Measurements from ENCODE around the gene MAN1A2.

Gene MAN1A2

DNA sequence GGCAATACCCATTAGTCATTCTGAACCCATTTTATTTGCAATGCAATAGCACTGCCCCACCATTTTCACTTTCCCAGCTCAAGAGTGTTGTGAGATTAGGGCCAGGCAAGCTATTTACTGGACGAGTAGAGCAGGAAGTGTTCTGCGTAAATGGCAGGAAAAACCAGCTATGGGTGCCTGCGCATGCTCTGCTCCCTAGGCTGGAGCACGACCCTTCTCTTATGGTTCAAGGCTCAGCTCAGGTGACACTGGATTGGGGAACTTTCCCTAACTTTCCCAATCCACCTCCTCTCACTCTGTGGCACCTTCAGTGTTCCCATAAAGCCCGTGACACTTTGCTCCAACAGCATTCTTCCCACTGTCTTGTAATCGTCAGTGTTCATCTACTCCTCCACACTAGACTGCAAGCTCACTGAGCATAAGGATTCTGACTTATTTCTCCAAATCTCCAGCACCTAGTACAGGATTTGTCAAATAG is 3.6 kb upstream of the MAN1A2 start:
- H3K4me3 ChIP-seq (ENCODE audit: low read depth, low read length) = no peak overlapping the region
- 0 out of 2 replicates have a peak, but pooled peaks cover 3% of the 10 kb centered on the region for H3K9me3 ChIP-seq (ENCODE audit: control insufficient read depth, insufficient read depth, low read length)
- H3K27me3 ChIP-seq (ENCODE audit: control insufficient read depth, insufficient read depth, low read length) = peaks cover 13% of the 10 kb centered on the region
- no peaks in the 10 kb centered on the region for H3K36me3 ChIP-seq (ENCODE audit: control insufficient read depth, insufficient read depth, low read length)
- no peak overlapping the region for H3K27ac ChIP-seq (ENCODE audit: low read depth, low read length)
- no peak overlapping the region for H3K9ac ChIP-seq (ENCODE audit: low read depth, low read length)
- H3K4me1 ChIP-seq (ENCODE audit: control insufficient read depth, insufficient read depth, low read length) = peaks cover 27% of the 10 kb centered on the region

DNA sequence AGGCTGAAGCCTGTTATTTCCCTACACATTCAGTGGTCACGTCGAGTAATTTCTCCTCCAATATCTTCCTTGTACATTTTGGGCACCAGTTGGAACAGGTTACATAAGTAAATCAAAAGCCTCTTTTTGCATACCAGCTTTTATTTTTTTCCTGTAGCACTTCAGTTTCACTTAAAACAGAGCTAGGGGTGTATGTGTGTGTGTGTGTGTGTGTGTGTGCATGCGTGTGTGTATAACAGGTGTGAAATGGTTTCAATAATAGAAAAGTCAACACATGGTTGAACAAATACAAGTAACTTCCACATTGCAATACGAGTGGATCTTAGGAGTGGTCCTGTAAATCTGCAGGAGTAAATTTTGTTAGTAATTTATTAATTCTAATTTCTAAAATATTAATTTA is 3.0 kb upstream of the MAN1A2 start:
- Histone ChIP-seq H3K27me3 (ENCODE audit: control insufficient read depth, insufficient read depth, low read length) (peaks cover 13% of the 10 kb centered on the region), H3K9me3 (ENCODE audit: control insufficient read depth, insufficient read depth, low read length) (no peaks in the 10 kb centered on the region), H3K4me1 (ENCODE audit: control insufficient read depth, insufficient read depth, low read length) (peaks cover 28% of the 10 kb centered on the region), H3K9ac (ENCODE audit: low read depth, low read length) (no peak overlapping the region), H3K36me3 (ENCODE audit: control insufficient read depth, insufficient read depth, low read length) (no peaks in the 10 kb centered on the region), H3K27ac (ENCODE audit: low read depth, low read length) (no peak overlapping the region), H3K4me3 (ENCODE audit: low read depth, low read length) (no peak overlapping the region)

DNA sequence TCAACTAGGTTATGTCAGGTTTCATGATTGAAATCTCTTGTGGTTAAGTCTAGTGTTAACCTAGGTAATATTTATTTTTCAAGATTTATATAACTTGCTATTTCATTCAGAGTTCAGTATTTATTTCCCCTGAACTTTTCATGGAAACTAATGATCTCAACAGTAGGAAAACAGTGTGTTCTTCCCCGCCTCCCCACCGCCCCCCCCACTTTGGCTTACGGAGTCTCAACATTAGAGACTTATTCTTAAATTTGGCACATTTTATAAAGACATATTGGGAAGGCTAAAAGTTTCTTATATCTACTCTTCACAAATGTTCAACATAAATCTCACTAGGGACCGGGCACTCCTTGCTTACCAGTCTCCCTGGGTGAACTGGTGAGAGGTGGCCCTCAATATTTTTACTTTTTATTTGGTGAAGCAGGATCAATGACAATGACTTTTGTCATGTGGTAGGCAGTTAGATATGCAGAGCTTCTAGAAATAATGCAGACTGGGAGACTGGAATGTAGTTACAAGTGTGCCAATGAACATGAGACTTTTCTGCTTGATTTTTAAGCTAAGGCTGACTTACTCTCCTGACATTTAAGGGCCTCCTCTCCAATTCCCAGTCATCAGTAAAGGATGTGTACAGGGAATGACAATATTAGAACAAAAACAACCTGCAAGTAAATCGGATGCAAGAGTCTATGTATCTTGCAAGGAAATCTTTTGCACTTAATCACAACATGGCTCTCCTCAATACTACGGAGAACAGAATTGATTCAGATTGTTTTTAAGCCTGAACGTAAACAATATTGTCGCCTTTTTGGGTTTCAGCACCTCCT is 1.7 kb upstream of the MAN1A2 start:
- Histone ChIP-seq H3K9ac (ENCODE audit: low read depth, low read length) (peak overlapping the region; percentile 76; the same call in 1 of the 2 replicates), H3K9me3 (ENCODE audit: control insufficient read depth, insufficient read depth, low read length) (no peaks in the 10 kb centered on the region), H3K4me3 (ENCODE audit: low read depth, low read length) (peak overlapping the region; percentile 85), H3K36me3 (ENCODE audit: control insufficient read depth, insufficient read depth, low read length) (no peaks in the 10 kb centered on the region), H3K27me3 (ENCODE audit: control insufficient read depth, insufficient read depth, low read length) (peaks cover 13% of the 10 kb centered on the region), H3K27ac (ENCODE audit: low read depth, low read length) (no peak overlapping the region), H3K4me1 (ENCODE audit: control insufficient read depth, insufficient read depth, low read length) (peaks cover 38% of the 10 kb centered on the region)

DNA sequence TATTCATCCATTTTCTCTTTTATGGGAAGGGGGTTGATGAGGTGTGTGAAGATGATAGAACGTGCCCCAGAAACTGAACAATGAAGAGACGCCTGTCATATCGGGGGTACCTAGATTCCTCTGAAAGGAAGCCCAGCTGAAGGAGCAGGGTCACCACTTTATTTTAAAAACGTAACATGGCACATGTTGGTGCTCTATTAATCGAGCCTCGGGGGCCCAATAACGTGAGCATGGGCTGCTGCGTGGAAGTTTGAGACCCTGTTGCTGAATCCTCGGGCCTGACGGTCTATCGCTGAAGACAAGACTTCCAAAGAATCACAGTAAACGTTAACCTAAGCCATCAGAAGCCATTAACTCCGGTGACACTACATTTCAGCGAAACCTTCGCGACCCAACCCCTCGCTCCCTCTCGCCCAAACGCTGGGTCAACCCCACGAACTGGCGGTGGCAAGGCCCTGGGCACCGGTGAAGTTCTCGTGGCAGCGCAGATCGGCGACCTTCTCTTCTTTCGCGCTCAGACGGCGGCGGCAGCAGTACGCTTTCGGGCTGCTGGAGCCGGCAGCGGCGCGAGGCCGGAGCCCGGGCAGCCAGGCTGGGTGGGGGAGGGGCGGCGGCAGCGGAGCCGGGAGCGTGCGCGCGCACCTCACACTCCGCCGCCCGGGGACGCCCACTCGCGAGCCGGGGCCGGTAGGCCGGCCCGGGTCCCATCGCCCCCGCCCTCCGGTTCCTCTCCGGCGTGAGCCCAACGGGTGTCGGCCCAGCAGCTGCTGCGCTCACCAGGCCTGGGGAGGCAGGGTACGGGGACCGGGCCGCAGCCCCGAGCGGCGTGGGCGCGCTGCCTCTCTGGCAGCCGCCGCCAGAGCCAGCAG is 838 bp upstream of the MAN1A2 start:
- Histone ChIP-seq H3K4me3 (ENCODE audit: low read depth, low read length) (peak overlapping the region; percentile 85), H3K4me1 (ENCODE audit: control insufficient read depth, insufficient read depth, low read length) (peaks cover 45% of the 10 kb centered on the region)

DNA sequence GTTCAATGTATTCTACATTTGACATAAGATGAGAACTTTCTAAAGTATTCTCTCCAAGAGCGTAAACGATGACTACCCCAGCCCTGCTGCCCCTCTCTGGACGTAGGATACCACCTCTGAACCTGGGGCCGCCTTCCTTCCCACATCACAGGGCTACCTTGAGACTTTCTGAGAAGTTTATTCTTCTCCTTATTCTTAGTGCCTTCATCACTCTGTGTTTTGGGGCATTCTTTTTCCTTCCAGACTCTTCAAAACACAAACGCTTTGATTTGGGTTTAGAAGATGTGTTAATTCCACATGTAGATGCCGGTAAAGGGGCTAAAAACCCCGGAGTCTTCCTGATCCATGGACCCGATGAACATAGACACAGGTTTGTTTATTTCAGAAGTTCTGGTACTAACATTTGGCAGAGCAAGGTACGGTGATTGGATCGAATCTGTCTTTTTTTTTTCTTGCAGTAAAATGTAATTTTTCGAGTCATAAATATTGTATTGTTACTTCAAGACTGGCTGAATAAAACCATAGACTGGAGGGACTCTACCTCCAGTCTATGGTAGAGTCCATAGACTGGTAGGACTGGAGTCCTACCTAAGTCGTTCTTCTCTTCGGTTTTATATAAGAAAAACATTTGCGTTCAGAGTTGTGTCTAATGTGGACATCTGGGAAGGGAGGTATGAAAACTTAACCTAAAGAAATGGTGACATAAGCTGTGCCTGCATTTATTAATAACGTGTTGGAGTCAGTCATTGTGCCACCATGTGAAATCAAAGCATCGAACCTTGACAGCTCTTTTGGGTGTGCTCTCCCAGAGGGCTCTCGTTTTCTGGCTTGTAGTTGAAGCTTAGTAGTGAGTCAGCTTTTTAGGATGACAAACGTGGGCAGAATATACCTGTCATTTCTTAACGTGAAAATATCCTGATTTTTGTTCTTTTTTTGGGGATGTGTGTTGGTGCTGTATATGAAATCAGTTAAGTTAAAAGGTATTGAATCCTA is 1.2 kb downstream of the MAN1A2 start:
- H3K27ac ChIP-seq (ENCODE audit: low read depth, low read length) = no peak overlapping the region
- no peaks in the 10 kb centered on the region for H3K9me3 ChIP-seq (ENCODE audit: control insufficient read depth, insufficient read depth, low read length)
- H3K36me3 ChIP-seq (ENCODE audit: control insufficient read depth, insufficient read depth, low read length) = no peaks in the 10 kb centered on the region
- H3K9ac ChIP-seq (ENCODE audit: low read depth, low read length) = no peak overlapping the region
- peaks cover 13% of the 10 kb centered on the region for H3K27me3 ChIP-seq (ENCODE audit: control insufficient read depth, insufficient read depth, low read length)
- peak overlapping the region; percentile 85 for H3K4me3 ChIP-seq (ENCODE audit: low read depth, low read length)
- H3K4me1 ChIP-seq (ENCODE audit: control insufficient read depth, insufficient read depth, low read length) = peaks cover 43% of the 10 kb centered on the region

More for the DNA sequence above, 838 bp upstream of the MAN1A2 start:
- peaks cover 13% of the 10 kb centered on the region for H3K27me3 ChIP-seq (ENCODE audit: control insufficient read depth, insufficient read depth, low read length)
- no peaks in the 10 kb centered on the region for H3K9me3 ChIP-seq (ENCODE audit: control insufficient read depth, insufficient read depth, low read length)
- H3K9ac ChIP-seq (ENCODE audit: low read depth, low read length) = peak overlapping the region; percentile 76
- peak overlapping the region; percentile 87 for H3K27ac ChIP-seq (ENCODE audit: low read depth, low read length)
- no peaks in the 10 kb centered on the region for H3K36me3 ChIP-seq (ENCODE audit: control insufficient read depth, insufficient read depth, low read length)

DNA sequence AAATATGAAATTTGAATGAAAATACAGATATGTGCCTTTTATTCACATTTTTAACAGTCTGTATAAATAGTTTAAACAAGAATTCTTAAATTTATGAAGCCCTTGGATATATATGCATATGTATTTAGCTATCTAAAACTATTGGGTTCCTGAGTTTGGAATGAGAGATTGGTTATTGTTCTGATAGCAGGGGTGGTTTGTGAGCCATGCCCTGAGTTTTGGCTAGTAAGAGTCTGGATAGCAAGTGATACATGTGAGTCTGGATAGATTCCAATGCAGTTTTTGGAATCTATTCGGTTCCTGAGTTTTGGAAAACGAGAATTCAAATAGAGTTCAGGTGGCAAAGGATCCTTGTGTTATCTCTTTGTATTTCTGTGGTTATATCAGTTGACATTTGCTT is 2.8 kb downstream of the MAN1A2 start:
- H3K9ac ChIP-seq (ENCODE audit: low read depth, low read length) = no peak overlapping the region
- peaks cover 13% of the 10 kb centered on the region for H3K27me3 ChIP-seq (ENCODE audit: control insufficient read depth, insufficient read depth, low read length)
- H3K36me3 ChIP-seq (ENCODE audit: control insufficient read depth, insufficient read depth, low read length) = no peaks in the 10 kb centered on the region
- H3K4me3 ChIP-seq (ENCODE audit: low read depth, low read length) = peak overlapping the region; percentile 85
- peaks cover 37% of the 10 kb centered on the region for H3K4me1 ChIP-seq (ENCODE audit: control insufficient read depth, insufficient read depth, low read length)
- H3K27ac ChIP-seq (ENCODE audit: low read depth, low read length) = no peak overlapping the region
- H3K9me3 ChIP-seq (ENCODE audit: control insufficient read depth, insufficient read depth, low read length) = no peaks in the 10 kb centered on the region

DNA sequence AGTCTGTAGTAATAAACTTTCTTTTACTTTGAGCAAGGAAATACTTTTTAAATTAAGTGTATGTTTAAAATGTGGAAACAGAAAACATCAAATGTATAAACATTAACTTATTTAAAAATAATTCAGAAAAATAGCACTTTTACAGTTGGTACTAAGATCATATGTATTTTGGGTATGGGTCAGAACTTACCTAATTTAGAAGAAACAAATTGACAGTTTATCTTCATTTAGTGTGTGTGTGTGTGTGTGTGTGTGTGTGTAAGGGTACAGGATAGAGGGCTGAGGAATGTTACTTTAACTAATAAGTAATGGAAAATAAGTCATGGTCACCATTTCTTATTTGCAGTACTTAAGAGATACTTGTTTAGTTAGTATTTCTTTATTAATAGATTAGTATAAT is 3.3 kb downstream of the MAN1A2 start:
- H3K4me1 ChIP-seq (ENCODE audit: control insufficient read depth, insufficient read depth, low read length) = peaks cover 34% of the 10 kb centered on the region
- H3K4me3 ChIP-seq (ENCODE audit: low read depth, low read length) = peak overlapping the region; percentile 85
- no peak overlapping the region for H3K9ac ChIP-seq (ENCODE audit: low read depth, low read length)
- H3K27me3 ChIP-seq (ENCODE audit: control insufficient read depth, insufficient read depth, low read length) = peaks cover 13% of the 10 kb centered on the region
- H3K27ac ChIP-seq (ENCODE audit: low read depth, low read length) = no peak overlapping the region
- H3K36me3 ChIP-seq (ENCODE audit: control insufficient read depth, insufficient read depth, low read length) = no peaks in the 10 kb centered on the region
- H3K9me3 ChIP-seq (ENCODE audit: control insufficient read depth, insufficient read depth, low read length) = no peaks in the 10 kb centered on the region

DNA sequence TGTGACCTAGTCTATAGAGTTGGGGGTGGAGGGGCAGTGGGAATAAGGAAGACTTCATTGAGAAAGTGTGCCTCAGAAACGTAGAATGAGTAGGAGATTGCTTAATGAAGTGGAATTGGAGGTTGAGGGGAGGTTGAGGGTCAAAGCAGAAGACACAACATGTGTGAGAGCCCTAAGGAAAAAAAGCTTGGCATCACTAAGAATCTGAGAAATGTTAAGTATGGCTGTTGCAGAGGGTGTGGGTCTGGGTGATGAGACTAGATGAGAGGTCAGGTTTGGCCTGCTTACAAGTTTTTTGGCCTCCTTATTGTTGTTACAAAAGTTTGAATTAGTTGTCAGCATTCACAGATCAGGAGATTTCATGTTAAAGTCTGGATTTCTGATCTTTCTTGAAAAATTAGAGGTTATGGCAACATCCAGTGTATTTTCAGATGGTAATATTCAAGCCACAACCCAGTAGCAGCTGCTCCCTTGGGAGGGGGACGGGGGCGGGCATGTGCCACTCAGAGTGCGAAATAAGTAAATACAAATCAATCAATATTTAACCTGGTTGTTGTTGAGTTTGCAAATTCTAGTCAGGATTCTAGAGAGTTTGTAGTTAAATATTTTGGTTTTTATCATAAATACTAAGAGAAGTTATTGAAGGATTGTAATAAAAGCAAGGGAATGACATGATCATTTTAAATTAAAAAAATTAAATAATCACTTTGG is 4.3 kb downstream of the MAN1A2 start:
- Histone ChIP-seq H3K9ac (ENCODE audit: low read depth, low read length) (no peak overlapping the region), H3K4me1 (ENCODE audit: control insufficient read depth, insufficient read depth, low read length) (peaks cover 26% of the 10 kb centered on the region), H3K27me3 (ENCODE audit: control insufficient read depth, insufficient read depth, low read length) (peaks cover 10% of the 10 kb centered on the region), H3K4me3 (ENCODE audit: low read depth, low read length) (peak overlapping the region; percentile 22; the same call in 1 of the 2 replicates), H3K9me3 (ENCODE audit: control insufficient read depth, insufficient read depth, low read length) (no peaks in the 10 kb centered on the region), H3K27ac (ENCODE audit: low read depth, low read length) (no peak overlapping the region), H3K36me3 (ENCODE audit: control insufficient read depth, insufficient read depth, low read length) (no peaks in the 10 kb centered on the region)

DNA sequence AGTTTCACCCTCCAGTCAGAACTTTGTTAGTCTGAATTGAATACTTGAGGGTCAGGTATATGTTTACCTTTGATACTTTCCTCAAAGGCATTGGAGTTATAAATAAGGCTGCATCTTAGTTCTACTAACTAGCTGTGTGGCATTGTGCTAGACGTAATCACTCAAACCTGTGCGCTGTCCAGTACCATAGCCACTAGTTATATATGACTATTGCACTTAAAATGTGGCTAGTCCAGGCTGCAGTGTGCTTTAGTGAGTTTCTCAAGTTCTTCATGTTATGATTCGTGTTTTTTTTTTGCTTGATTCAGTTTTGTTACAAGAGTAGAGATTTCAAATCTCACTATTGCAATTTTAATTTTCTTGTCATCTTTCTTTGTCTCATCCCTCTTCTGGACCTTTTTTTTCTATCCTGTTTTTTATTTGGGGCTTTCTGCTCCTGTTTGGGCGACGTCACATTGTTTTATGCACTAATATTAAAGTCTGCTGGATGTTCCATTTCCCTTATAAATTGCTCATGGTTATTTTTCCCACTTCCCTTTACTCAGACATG is 5.7 kb downstream of the MAN1A2 start:
- Histone ChIP-seq H3K27ac (ENCODE audit: low read depth, low read length) (no peak overlapping the region), H3K9me3 (ENCODE audit: control insufficient read depth, insufficient read depth, low read length) (no peaks in the 10 kb centered on the region), H3K27me3 (ENCODE audit: control insufficient read depth, insufficient read depth, low read length) (peaks cover 7% of the 10 kb centered on the region), H3K4me3 (ENCODE audit: low read depth, low read length) (no peak overlapping the region), H3K4me1 (ENCODE audit: control insufficient read depth, insufficient read depth, low read length) (peaks cover 26% of the 10 kb centered on the region), H3K9ac (ENCODE audit: low read depth, low read length) (no peak overlapping the region), H3K36me3 (ENCODE audit: control insufficient read depth, insufficient read depth, low read length) (no peaks in the 10 kb centered on the region)
